Right lobe of liver (tissue), 4 donors: ENCODE results near the gene CTDSP2.

Experiments
- POLR2A ChIP-seq: fragments of 450-650 bp; IDR thresholded peaks from one replicate; pipeline ENCODE4 v1.6.1; 2017; ENCODE audit warnings: antibody characterized with exemption, mild to moderate bottlenecking
- TF ChIP-seq, protein P1 (sequence below), 4 donors: fragments of 200-600 bp in 3 of 4; fragments of 450-650 bp in 1 of 4; IDR thresholded peaks; one replicate each; pipeline versions ENCODE4 v1.5.1 to v1.8.0; 2016 to 2022; ENCODE audit warnings: antibody characterized with exemption in 4 of 4, mild to moderate bottlenecking in 2 of 4
- donor health status: DM: no; HTN: no; CAD: no.
- donor health status: DM: no; HTN: no; CAD: no.
- donor health status: DM: no; HTN: yes; CAD: no.

- TF ChIP-seq, protein P1, sequence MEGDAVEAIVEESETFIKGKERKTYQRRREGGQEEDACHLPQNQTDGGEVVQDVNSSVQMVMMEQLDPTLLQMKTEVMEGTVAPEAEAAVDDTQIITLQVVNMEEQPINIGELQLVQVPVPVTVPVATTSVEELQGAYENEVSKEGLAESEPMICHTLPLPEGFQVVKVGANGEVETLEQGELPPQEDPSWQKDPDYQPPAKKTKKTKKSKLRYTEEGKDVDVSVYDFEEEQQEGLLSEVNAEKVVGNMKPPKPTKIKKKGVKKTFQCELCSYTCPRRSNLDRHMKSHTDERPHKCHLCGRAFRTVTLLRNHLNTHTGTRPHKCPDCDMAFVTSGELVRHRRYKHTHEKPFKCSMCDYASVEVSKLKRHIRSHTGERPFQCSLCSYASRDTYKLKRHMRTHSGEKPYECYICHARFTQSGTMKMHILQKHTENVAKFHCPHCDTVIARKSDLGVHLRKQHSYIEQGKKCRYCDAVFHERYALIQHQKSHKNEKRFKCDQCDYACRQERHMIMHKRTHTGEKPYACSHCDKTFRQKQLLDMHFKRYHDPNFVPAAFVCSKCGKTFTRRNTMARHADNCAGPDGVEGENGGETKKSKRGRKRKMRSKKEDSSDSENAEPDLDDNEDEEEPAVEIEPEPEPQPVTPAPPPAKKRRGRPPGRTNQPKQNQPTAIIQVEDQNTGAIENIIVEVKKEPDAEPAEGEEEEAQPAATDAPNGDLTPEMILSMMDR (IDR thresholded peaks at IDR 0.05): no peak
- no peak for TF ChIP-seq POLR2A
Observed at GRCh38 chr12:57846285-57846576, 298 bp downstream of the CTDSP2 start.
